K562 (cell line): ENCODE data around the gene LYPLA2. TPM values are rescaled to one million over a fixed set of nuclear protein-coding genes. Genes with fewer than 3 reads are reported as not detected.

Experiments
- ASH1L ChIP-seq: fragments of 450-650 bp; IDR thresholded peaks from 2 replicates; pipeline ENCODE4 v1.6.1; 2018; ENCODE audit warnings: borderline replicate concordance, mild to moderate bottlenecking, low read depth; ENCODE audit not compliant: partially characterized antibody
- CBFA2T3 ChIP-seq: fragments of 450-650 bp; IDR thresholded peaks from 2 replicates; pipeline ENCODE4 v1.6.1; 2017
- CREBBP ChIP-seq: IDR thresholded peaks from one replicate; pipeline ENCODE4 v1.6.1; 2012; ENCODE audit warnings: low read depth, mild to moderate bottlenecking, control low read depth, inconsistent platforms, low read length
- HEY1 ChIP-seq: fragments of 250-450 bp; sonication (Bioruptor Pico); IDR thresholded peaks from 2 replicates; pipeline ENCODE4 v1.5.0; 2020; ENCODE audit warnings: mild to moderate bottlenecking, moderate library complexity, borderline replicate concordance
- MCM2 ChIP-seq: fragments of 450-650 bp; IDR thresholded peaks from 2 replicates; pipeline ENCODE4 v1.6.1; 2017; ENCODE audit warnings: low read depth, mild to moderate bottlenecking
- MCM5 ChIP-seq: fragments of 450-650 bp; IDR thresholded peaks from 2 replicates; pipeline ENCODE4 v1.6.1; 2016; ENCODE audit warnings: low read depth
- NFYB ChIP-seq: IDR thresholded peaks from 2 replicates; pipeline ENCODE4 v1.6.1; 2011; ENCODE audit warnings: mild to moderate bottlenecking, moderate library complexity; ENCODE audit not compliant: insufficient read length; ENCODE audit errors: extremely low read depth
- PTBP1 ChIP-seq: fragments of 200-400 bp; formaldehyde crosslinking; IDR thresholded peaks from 2 replicates; pipeline ENCODE4 v1.6.1; 2017; ENCODE audit warnings: low read depth, low read length
- PURB ChIP-seq: sonication (generic); formaldehyde crosslinking; IDR thresholded peaks from 2 replicates; pipeline ENCODE4 v1.9.0; 2021; ENCODE audit warnings: low read depth, mild to moderate bottlenecking, missing genetic modification reagents
- SP1 ChIP-seq: sonication (generic); formaldehyde crosslinking; IDR thresholded peaks from 2 replicates; pipeline ENCODE4 v1.8.1; 2022; ENCODE audit warnings: mild to moderate bottlenecking, missing genetic modification reagents
- SRF ChIP-seq, 2 experiments: fragments of 250-450, 450-650 bp in 1 of 2; sonication (Bioruptor Pico) in 1 of 2; sonication (generic) in 1 of 2; formaldehyde crosslinking; IDR thresholded peaks; 2 replicates each; pipeline versions ENCODE4 v1.5.0 to v1.5.1; 2020 to 2022; ENCODE audit warnings: mild to moderate bottlenecking in 1 of 2, missing genetic modification reagents in 1 of 2
- ZNF239 ChIP-seq: fragments of 250-450 bp; sonication (Bioruptor Pico); IDR thresholded peaks from 2 replicates; pipeline ENCODE4 v1.4.0; 2020; ENCODE audit warnings: mild to moderate bottlenecking
- ZNF311 ChIP-seq: fragments of 250-450 bp; sonication (Bioruptor Pico); IDR thresholded peaks from 2 replicates; pipeline ENCODE4 v1.4.0; 2020; ENCODE audit warnings: mild to moderate bottlenecking, moderate library complexity
- ZNF707 ChIP-seq: fragments of 250-450 bp; sonication (Bioruptor Pico); conservative IDR thresholded peaks from 2 replicates; pipeline ENCODE4 v1.8.0; 2022; ENCODE audit warnings: inconsistent platforms, mild to moderate bottlenecking, moderate library complexity
- polyA plus RNA-seq, 8 experiments: library from polyadenylated mRNA; depleted of rRNA in 4 of 8; stranded (reverse) in 5 of 8; unstranded in 3 of 8; fragments of >200 nt; fragmentation: Nextera tagmentation in 2 of 8; fragmentation: Illumina TruSeq in 1 of 8; extraction: Ambion mirVana in 2 of 8; extraction: Trizol in 1 of 8; gene quantifications; 2 replicates each; pipeline versions ENCODE4 v1.2.1 to v1.2.3, GENCODE V29; 2011 to 2014; ENCODE audit warnings: inconsistent platforms in 1 of 8, missing spikeins in 1 of 8
- total RNA-seq, 7 experiments: library from RNA; depleted of rRNA in 6 of 7; stranded (reverse); fragments of >200 nt in 6 of 7; fragmentation: Illumina TruSeq in 2 of 7; extraction: Trizol in 2 of 7; gene quantifications; 2 replicates each; pipeline versions ENCODE4 v1.2.1 to v1.2.3, GENCODE V29; 2011 to 2021; ENCODE audit warnings: low replicate concordance in 1 of 7
- TF ChIP-seq, protein P1 (sequence below): sonication (generic); formaldehyde crosslinking; IDR thresholded peaks from 2 replicates; pipeline ENCODE4 v1.8.1; 2023; ENCODE audit warnings: mild to moderate bottlenecking, missing genetic modification reagents
- TF ChIP-seq, protein P2 (sequence below): IDR thresholded peaks from 2 replicates; pipeline ENCODE4 v1.6.1; 2012; ENCODE audit warnings: low read depth, low read length, improper control_type of control experiment, borderline replicate concordance
- TF ChIP-seq, protein P3 (sequence below), 2 experiments: fragments of 450-650 bp in 1 of 2; sonication (generic) in 1 of 2; formaldehyde crosslinking in 1 of 2; IDR thresholded peaks in 1 of 2; conservative IDR thresholded peaks in 1 of 2; 2 replicates each; pipeline versions ENCODE4 v1.6.1 to v1.8.1; 2016 to 2023; ENCODE audit warnings: mild to moderate bottlenecking in 2 of 2, moderate library complexity in 2 of 2, inconsistent platforms in 1 of 2, missing genetic modification reagents in 1 of 2
- TF ChIP-seq, protein P4 (sequence below): fragments of 200-800 bp; sonication (Bioruptor generic); IDR thresholded peaks from 2 replicates; pipeline ENCODE4 v1.6.1; 2017; ENCODE audit warnings: missing genetic modification characterization, missing compliant biosample characterization
- TF ChIP-seq, protein P5 (sequence below): fragments of 250-450 bp; sonication (Bioruptor Pico); IDR thresholded peaks from 2 replicates; pipeline ENCODE4 v1.8.0; 2022; ENCODE audit warnings: moderate library complexity, mild to moderate bottlenecking, inconsistent platforms

LYPLA2 gene
- total and polyA plus RNA-seq, 9 of the 15 experiments (the other 6 are each of a cell fraction or from before 2014, with no cell fraction given), result 3.9 to 128 (median 60.1) TPM

DNA sequence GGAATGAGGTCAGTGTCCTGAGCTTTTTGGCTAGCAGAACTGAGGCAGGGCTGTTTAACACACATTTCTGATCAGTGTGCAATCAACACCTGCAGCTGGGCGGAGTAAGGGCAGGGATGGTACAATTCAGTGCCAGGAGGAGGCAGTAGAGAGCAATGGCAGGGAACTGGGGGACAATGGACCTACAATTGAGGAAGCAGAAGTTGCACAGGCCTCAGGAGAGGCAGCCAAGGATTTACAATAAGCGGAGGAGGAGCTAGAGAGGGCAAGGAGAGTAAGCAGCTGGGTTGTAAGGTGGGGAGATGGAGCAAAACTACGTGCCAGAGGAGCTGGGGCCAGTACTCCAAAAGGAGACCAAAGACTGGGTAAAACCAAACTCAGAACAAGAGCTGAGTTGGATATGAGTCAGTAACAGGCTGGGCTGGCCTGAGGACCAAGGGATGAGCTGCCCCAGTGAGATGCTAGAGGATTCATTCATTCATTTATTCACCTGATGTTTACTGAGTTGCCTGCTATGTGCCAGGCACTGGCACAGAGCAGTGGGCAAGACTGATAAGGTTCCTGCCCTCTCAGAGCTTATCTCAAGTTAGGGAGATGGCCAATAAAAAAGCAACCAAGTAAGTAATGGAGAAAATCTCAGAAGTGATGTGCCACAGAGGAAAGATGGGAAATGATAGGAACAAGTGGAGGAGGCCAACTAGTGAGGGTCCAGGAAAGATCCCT lies 20.0 kb downstream of the LYPLA2 start (continued):
- TF ChIP-seq, protein P1, sequence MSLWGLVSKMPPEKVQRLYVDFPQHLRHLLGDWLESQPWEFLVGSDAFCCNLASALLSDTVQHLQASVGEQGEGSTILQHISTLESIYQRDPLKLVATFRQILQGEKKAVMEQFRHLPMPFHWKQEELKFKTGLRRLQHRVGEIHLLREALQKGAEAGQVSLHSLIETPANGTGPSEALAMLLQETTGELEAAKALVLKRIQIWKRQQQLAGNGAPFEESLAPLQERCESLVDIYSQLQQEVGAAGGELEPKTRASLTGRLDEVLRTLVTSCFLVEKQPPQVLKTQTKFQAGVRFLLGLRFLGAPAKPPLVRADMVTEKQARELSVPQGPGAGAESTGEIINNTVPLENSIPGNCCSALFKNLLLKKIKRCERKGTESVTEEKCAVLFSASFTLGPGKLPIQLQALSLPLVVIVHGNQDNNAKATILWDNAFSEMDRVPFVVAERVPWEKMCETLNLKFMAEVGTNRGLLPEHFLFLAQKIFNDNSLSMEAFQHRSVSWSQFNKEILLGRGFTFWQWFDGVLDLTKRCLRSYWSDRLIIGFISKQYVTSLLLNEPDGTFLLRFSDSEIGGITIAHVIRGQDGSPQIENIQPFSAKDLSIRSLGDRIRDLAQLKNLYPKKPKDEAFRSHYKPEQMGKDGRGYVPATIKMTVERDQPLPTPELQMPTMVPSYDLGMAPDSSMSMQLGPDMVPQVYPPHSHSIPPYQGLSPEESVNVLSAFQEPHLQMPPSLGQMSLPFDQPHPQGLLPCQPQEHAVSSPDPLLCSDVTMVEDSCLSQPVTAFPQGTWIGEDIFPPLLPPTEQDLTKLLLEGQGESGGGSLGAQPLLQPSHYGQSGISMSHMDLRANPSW (CRISPR knock-in tag), result no peak
- TF ChIP-seq PTBP1 (no peak), PURB (CRISPR knock-in tag) (no peak), ASH1L (no peak), SRF (CRISPR knock-in tag; IDR thresholded peaks at IDR 0.05) (no peak), SP1 (CRISPR knock-in tag) (no peak), ZNF239 (CRISPR knock-in tag) (no peak), MCM2 (no peak), ZNF311 (CRISPR knock-in tag) (no peak), MCM5 (no peak), NFYB (no peak), HEY1 (CRISPR knock-in tag) (no peak), CBFA2T3 (0 out of 2 replicates have a peak, but pooled peaks have one; percentile 11), CREBBP (no peak), ZNF707 (CRISPR knock-in tag) (no peak)
- TF ChIP-seq, protein P2, sequence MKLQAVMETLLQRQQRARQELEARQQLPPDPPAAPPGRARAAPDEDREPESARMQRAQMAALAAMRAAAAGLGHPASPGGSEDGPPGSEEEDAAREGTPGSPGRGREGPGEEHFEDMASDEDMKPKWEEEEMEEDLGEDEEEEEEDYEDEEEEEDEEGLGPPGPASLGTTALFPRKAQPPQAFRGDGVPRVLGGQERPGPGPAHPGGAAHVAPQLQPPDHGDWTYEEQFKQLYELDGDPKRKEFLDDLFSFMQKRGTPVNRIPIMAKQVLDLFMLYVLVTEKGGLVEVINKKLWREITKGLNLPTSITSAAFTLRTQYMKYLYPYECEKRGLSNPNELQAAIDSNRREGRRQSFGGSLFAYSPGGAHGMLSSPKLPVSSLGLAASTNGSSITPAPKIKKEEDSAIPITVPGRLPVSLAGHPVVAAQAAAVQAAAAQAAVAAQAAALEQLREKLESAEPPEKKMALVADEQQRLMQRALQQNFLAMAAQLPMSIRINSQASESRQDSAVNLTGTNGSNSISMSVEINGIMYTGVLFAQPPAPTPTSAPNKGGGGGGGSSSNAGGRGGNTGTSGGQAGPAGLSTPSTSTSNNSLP, result no peak
- TF ChIP-seq, protein P3, sequence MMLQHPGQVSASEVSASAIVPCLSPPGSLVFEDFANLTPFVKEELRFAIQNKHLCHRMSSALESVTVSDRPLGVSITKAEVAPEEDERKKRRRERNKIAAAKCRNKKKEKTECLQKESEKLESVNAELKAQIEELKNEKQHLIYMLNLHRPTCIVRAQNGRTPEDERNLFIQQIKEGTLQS (IDR thresholded peaks at IDR 0.05), result no peak
- TF ChIP-seq, protein P3 (CRISPR knock-in tag; conservative IDR thresholded peaks at IDR 0.05), result no peak
- TF ChIP-seq, protein P4, sequence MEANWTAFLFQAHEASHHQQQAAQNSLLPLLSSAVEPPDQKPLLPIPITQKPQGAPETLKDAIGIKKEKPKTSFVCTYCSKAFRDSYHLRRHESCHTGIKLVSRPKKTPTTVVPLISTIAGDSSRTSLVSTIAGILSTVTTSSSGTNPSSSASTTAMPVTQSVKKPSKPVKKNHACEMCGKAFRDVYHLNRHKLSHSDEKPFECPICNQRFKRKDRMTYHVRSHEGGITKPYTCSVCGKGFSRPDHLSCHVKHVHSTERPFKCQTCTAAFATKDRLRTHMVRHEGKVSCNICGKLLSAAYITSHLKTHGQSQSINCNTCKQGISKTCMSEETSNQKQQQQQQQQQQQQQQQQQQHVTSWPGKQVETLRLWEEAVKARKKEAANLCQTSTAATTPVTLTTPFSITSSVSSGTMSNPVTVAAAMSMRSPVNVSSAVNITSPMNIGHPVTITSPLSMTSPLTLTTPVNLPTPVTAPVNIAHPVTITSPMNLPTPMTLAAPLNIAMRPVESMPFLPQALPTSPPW (CRISPR knock-in tag), result peak; percentile 28; the same call in 1 of the 2 replicates
- TF ChIP-seq, protein P5, sequence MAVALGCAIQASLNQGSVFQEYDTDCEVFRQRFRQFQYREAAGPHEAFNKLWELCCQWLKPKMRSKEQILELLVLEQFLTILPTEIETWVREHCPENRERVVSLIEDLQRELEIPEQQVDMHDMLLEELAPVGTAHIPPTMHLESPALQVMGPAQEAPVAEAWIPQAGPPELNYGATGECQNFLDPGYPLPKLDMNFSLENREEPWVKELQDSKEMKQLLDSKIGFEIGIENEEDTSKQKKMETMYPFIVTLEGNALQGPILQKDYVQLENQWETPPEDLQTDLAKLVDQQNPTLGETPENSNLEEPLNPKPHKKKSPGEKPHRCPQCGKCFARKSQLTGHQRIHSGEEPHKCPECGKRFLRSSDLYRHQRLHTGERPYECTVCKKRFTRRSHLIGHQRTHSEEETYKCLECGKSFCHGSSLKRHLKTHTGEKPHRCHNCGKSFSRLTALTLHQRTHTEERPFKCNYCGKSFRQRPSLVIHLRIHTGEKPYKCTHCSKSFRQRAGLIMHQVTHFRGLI (CRISPR knock-in tag), result no peak
